ENCODE measurements around the gene MAP2K5. TPM values are rescaled to one million over a fixed set of nuclear protein-coding genes. Genes with fewer than 3 reads are reported as not detected.
A peak's percentile ranks its signal among the peaks of the same experiment; 100 is the strongest.

Gene MAP2K5
- total and polyA plus RNA-seq, 10 of the 15 experiments (the other 5 are each of a cell fraction or from before 2014, with no cell fraction given), result 1.3 to 19.4 (median 9.6) TPM

GRCh38 chr15:67564021-67564967 lies 21.8 kb downstream of the MAP2K5 start:
- Histone ChIP-seq H3K27me3 (replicated peaks in 1 of 2; ENCODE audit: control insufficient read depth in 2 of 2, insufficient read depth in 2 of 2, low read length in 1 of 2) (no peaks in the 10 kb centered on the region), H3K79me2 (ENCODE audit: control insufficient read depth, insufficient read depth, low read length) (0 out of 2 replicates have a peak, but pooled peaks cover 2% of the 10 kb centered on the region), H4K20me1 (ENCODE audit: control insufficient read depth, insufficient read depth) (no peaks in the 10 kb centered on the region), H3K4me2 (ENCODE audit: control insufficient read depth, insufficient read depth) (peak overlapping the region; percentile 53), H3K4me1 (ENCODE audit: control insufficient read depth, insufficient read depth, low read length) (peaks cover 39% of the 10 kb centered on the region), H3K9ac (ENCODE audit: control insufficient read depth, insufficient read depth, low read length) (no peak overlapping the region), H3K9me3 (replicated peaks; ENCODE audit: control insufficient read depth, insufficient read depth, low read length) (no peaks in the 10 kb centered on the region; the same call in 2 of the 3 replicates), H3K27ac (ENCODE audit: control insufficient read depth, insufficient read depth) (peak overlapping the region; percentile 75), H2AFZ (ENCODE audit: control insufficient read depth, low read depth, low read length) (no peak overlapping the region), H3K36me3 (ENCODE audit: control insufficient read depth in 2 of 2, insufficient read depth in 2 of 2, low read length in 1 of 2) (no peaks in the 10 kb centered on the region), H3K4me3 (peak overlapping the region; percentile 24; the same call in 1 of the 2 replicates)
- in situ Hi-C loops (cut with MboI) (no loop called here), intact Hi-C loops (cut with micrococcal nuclease; ENCODE audit: unreplicated experiment) (loop anchor here (5.0 kb wide), 1 partner anchor 312 kb away; the partner anchor contains the start of genes AAGAB and IQCH)
- peak; percentile 95 for FAIRE-seq
- ChIA-PET CTCF (interaction anchor here (1.1 to 1.3 kb wide), 3 partner anchors 14 to 63 kb away, joined by 3 to 5 read pairs (median 5); no protein-coding TSS in a partner anchor), POLR2A (interaction anchor here (0.8 to 1.3 kb wide), 2 partner anchors 10 to 43 kb away, joined by 3 read pairs; partner anchors contain the start of gene C15orf61), RAD21 (ENCODE audit: unreplicated experiment) (interaction anchor here (0.6 to 1.6 kb wide), 9 partner anchors 12 to 199 kb away, joined by 3 to 5 read pairs (median 3); partner anchors contain the start of gene C15orf61), SMC1A (ENCODE audit: uncharacterized antibody, unreplicated experiment) (interaction anchor here (0.6 to 2.2 kb wide), 16 partner anchors 8 to 220 kb away, joined by 3 to 19 read pairs (median 4); no protein-coding TSS in a partner anchor)
- DNase-seq (ENCODE audit: low read depth, low spot score), result peak; percentile 80
- BruUV-seq (replicated peaks), result no TSS peak
- 11% methylated on average over 2 of the region's 2 CpGs for WGBS (ENCODE audit: insufficient coverage, insufficient replicate concordance, low lambda C conversion rate, missing lambda C conversion rate)
- ATAC-seq, result peak; percentile 95
- TF ChIP-seq ZNF217 (IDR thresholded peaks at IDR 0.05) (0 out of 2 replicates have a peak, but pooled peaks have one; percentile 34), NFXL1 (IDR thresholded peaks at IDR 0.05; ENCODE audit: borderline replicate concordance) (no peak), EP300 (IDR thresholded peaks at IDR 0.05; ENCODE audit: borderline replicate concordance in 1 of 2, control insufficient read depth in 1 of 2, low read depth in 2 of 2, low read length in 2 of 2) (peak; percentile 46 to 83; a peak in 3 of 4 replicates), SKIL (IDR thresholded peaks at IDR 0.05; ENCODE audit: low read depth, poor library complexity, severe bottlenecking) (peak; percentile 73), ATF7 (IDR thresholded peaks at IDR 0.05; ENCODE audit: low read depth) (peak; percentile 75), MEF2B (IDR thresholded peaks at IDR 0.05; ENCODE audit: partially characterized antibody, poor library complexity, severe bottlenecking) (peak; percentile 92), NFIC (IDR thresholded peaks at IDR 0.05; ENCODE audit: low read depth, low read length) (peak; percentile 83; the same call in 1 of the 2 replicates), ATF2 (IDR thresholded peaks at IDR 0.05; ENCODE audit: low read length) (peak; percentile 78), DPF2 (IDR thresholded peaks at IDR 0.05) (0 out of 2 replicates have a peak, but pooled peaks have one; percentile 43), NR2C1 (IDR thresholded peaks at IDR 0.05) (no peak), POU2F2 (IDR thresholded peaks at IDR 0.05; ENCODE audit: borderline replicate concordance, low read depth, low read length) (0 out of 3 replicates have a peak, but pooled peaks have one; percentile 13), EGR1 (IDR thresholded peaks at IDR 0.05; ENCODE audit: borderline replicate concordance in 1 of 2, low read depth in 2 of 2, low read length in 2 of 2) (no peak), CREB1 (IDR thresholded peaks at IDR 0.05; ENCODE audit: low read depth) (peak; percentile 51; the same call in 1 of the 2 replicates), RB1 (IDR thresholded peaks at IDR 0.05; ENCODE audit: borderline replicate concordance) (no peak), HDAC6 (IDR thresholded peaks at IDR 0.05; ENCODE audit: unreplicated experiment) (no peak), BCL11A (IDR thresholded peaks at IDR 0.05; ENCODE audit: low read depth, low read length) (peak; percentile 57; the same call in 1 of the 2 replicates), STAT3 (IDR thresholded peaks at IDR 0.05; ENCODE audit: low read depth, low read length) (peak; percentile 91; the same call in 1 of the 2 replicates), IKZF1 (conservative IDR thresholded peaks at IDR 0.05) (peak; percentile 5; the same call in 1 of the 2 replicates), EED (IDR thresholded peaks at IDR 0.05; ENCODE audit: low read depth) (peak; percentile 26; the same call in 1 of the 2 replicates)

Data from GM12878 (cell line).